A673 (cell line): ENCODE results near the gene IFT74. TPM values are rescaled to one million over a fixed set of nuclear protein-coding genes. Genes with fewer than 3 reads are reported as not detected.

Experiments
- BruUV-seq: library from RNA; stranded (reverse); fragments of 400-500 nt; replicated peaks from 2 replicates; lab custom pipeline; 2021; lab: Mats Ljungman, UMichigan
- CTCF ChIA-PET: fragments of 300-600 bp; sonication (Branson Sonifier 250); formaldehyde crosslinking; loops from one replicate; lab custom pipeline; 2022; ENCODE audit warnings: antibody characterized with exemption; lab: Charles Lee
- POLR2A ChIA-PET: fragments of 300-600 bp; sonication (Branson Sonifier 250); formaldehyde crosslinking; loops from one replicate; lab custom pipeline; 2022; ENCODE audit warnings: antibody characterized with exemption; ENCODE audit not compliant: low non-redundant PET; lab: Charles Lee
- DNase-seq: peaks from one replicate; pipeline ENCODE4 v3.0.0-alpha.2; 2015; ENCODE audit warnings: low spot score
- H3K27ac ChIP-seq: fragments of 200-600 bp; sonication (generic); 2 replicates; pipeline ENCODE4 v1.5.1; 2016; ENCODE audit warnings: mixed run types, low read depth, mild to moderate bottlenecking, mixed read lengths, antibody characterized with exemption, low read length; ENCODE audit not compliant: poor library complexity, severe bottlenecking
- H3K27me3 ChIP-seq: fragments of 200-600 bp; sonication (generic); replicated peaks from 2 replicates; pipeline ENCODE4 v1.6.1; 2017; ENCODE audit warnings: mixed run types, low read depth, mild to moderate bottlenecking, mixed read lengths, antibody characterized with exemption, low read length; ENCODE audit not compliant: insufficient read depth, poor library complexity
- H3K36me3 ChIP-seq: fragments of 200-600 bp; sonication (generic); 2 replicates; pipeline ENCODE4 v1.6.1; 2016; ENCODE audit warnings: mixed run types, mild to moderate bottlenecking, mixed read lengths, antibody characterized with exemption, low read length; ENCODE audit not compliant: insufficient read depth, poor library complexity, severe bottlenecking
- H3K4me1 ChIP-seq: fragments of 200-600 bp; sonication (generic); 2 replicates; pipeline ENCODE4 v1.6.1; 2017; ENCODE audit warnings: mixed run types, mild to moderate bottlenecking, mixed read lengths, antibody characterized with exemption, low read length; ENCODE audit not compliant: insufficient read depth, poor library complexity, severe bottlenecking
- H3K4me3 ChIP-seq: fragments of 200-600 bp; sonication (generic); 2 replicates; pipeline ENCODE4 v1.5.1; 2016; ENCODE audit warnings: low read depth, mixed run types, mild to moderate bottlenecking, mixed read lengths, low read length; ENCODE audit not compliant: poor library complexity, severe bottlenecking
- H3K9me3 ChIP-seq: fragments of 200-600 bp; sonication (generic); 2 replicates; pipeline ENCODE4 v1.6.1; 2016; ENCODE audit warnings: mixed run types, low read depth, mild to moderate bottlenecking, mixed read lengths, antibody characterized with exemption, low read length; ENCODE audit not compliant: poor library complexity, severe bottlenecking
- EZH2 ChIP-seq: fragments of 200-600 bp; sonication (generic); IDR thresholded peaks from 2 replicates; pipeline ENCODE4 v1.6.1; 2017; ENCODE audit warnings: borderline replicate concordance, low read depth, mild to moderate bottlenecking, mixed read lengths, antibody characterized with exemption, low read length; ENCODE audit not compliant: poor library complexity, severe bottlenecking
- intact Hi-C: fragments of 100-400 bp; cut with micrococcal nuclease; formaldehyde crosslinking; loops from one replicate; pipeline ENCODE4 v1.10.0; 2022; ENCODE audit not compliant: unreplicated experiment
- total RNA-seq: library from RNA; stranded (reverse); gene quantifications from 2 replicates; pipeline ENCODE4 v1.2.3, GENCODE V29; 2021
- TF ChIP-seq, protein P1 (sequence below): fragments of 300-800, 200-600 bp; sonication (generic); conservative IDR thresholded peaks from 2 replicates; pipeline ENCODE4 v1.5.1; 2017; ENCODE audit warnings: low read depth, mild to moderate bottlenecking, antibody characterized with exemption, low read length, moderate library complexity, mixed read lengths

The IFT74 gene
- total RNA-seq, 1 experiment from 2014 or later = 9.3 TPM

DNA sequence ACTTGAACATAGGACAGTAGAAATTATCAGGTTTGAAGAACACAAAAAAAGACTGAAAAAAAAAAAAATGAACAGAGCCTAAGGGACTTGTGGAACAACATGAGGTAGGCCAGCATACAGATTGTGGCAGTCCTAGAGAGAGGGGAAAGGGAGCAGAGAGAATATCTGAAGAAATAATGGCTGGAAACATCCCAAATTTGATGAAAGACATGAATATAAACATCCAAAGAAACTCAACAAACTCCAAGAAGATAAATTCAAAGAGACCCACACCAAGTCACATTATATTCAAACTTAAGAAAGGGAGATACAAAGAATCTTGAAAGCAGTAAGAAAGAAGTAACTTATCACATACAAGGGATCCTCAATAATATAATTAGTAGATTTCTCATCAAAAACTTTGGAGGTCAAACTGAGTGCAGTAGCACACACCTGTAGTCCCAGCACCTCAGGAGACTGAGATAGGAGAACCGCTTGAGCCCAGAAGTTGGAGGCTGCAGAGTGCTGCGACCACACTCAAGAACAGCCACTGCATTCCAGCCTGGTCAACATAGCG, 18.3 kb upstream of the IFT74 start:
- no peak for DNase-seq
- no peak overlapping the region for H3K4me3 ChIP-seq
- H3K27me3 ChIP-seq = no peaks in the 10 kb centered on the region
- H3K27ac ChIP-seq = no peak overlapping the region
- peaks cover 3% of the 10 kb centered on the region for H3K36me3 ChIP-seq
- TF ChIP-seq, protein P1, sequence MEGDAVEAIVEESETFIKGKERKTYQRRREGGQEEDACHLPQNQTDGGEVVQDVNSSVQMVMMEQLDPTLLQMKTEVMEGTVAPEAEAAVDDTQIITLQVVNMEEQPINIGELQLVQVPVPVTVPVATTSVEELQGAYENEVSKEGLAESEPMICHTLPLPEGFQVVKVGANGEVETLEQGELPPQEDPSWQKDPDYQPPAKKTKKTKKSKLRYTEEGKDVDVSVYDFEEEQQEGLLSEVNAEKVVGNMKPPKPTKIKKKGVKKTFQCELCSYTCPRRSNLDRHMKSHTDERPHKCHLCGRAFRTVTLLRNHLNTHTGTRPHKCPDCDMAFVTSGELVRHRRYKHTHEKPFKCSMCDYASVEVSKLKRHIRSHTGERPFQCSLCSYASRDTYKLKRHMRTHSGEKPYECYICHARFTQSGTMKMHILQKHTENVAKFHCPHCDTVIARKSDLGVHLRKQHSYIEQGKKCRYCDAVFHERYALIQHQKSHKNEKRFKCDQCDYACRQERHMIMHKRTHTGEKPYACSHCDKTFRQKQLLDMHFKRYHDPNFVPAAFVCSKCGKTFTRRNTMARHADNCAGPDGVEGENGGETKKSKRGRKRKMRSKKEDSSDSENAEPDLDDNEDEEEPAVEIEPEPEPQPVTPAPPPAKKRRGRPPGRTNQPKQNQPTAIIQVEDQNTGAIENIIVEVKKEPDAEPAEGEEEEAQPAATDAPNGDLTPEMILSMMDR = no peak
- TF ChIP-seq EZH2 = no peak
- intact Hi-C loops = no loop called here
- CTCF ChIA-PET = no interaction called here
- POLR2A ChIA-PET = no interaction called here
- no TSS peak for BruUV-seq
- H3K4me1 ChIP-seq = peaks cover 11% of the 10 kb centered on the region
- peaks cover 12% of the 10 kb centered on the region for H3K9me3 ChIP-seq

DNA sequence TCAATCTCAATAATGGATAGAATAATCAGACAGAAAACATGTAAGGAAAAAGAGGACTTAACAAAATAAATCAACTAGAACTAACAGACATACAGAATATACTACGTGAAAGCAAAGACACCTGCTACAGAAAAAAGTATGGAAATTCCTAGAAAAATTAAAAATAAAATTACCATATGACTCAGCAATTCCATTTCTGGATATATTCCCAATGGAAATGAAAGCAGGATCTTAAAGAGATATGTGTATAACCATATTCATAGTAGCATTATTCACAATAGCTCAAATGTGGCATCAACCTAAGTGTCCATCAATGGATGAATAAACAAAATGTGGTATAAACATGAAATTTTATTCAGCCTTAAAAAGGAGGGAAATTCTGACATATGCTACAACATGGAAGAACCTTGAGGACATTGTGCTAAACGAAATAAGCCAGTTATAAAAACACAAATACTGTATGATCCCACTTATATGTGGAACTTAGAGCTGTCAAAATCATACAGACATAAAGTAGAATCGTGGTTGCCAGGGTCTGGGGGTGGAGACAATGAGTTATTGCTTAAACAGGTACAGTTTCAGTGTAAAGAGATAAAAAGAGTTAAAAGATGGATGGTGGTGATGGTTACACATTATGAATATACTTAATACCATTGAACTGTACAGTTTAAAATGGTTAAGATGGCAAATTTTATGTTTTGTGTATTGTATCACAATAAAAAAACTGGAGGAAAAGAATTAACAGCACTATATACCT, 16.1 kb upstream of the IFT74 start:
- DNase-seq = no peak
- no peak overlapping the region for H3K27ac ChIP-seq
- ChIA-PET CTCF (no interaction called here), POLR2A (no interaction called here)
- BruUV-seq = no TSS peak
- no peak overlapping the region for H3K4me3 ChIP-seq
- H3K4me1 ChIP-seq = peaks cover 11% of the 10 kb centered on the region
- no peak for TF ChIP-seq EZH2
- TF ChIP-seq, protein P1 = no peak
- H3K27me3 ChIP-seq = no peaks in the 10 kb centered on the region
- peaks cover 12% of the 10 kb centered on the region for H3K9me3 ChIP-seq
- peaks cover 3% of the 10 kb centered on the region for H3K36me3 ChIP-seq
- intact Hi-C loops = no loop called here

DNA sequence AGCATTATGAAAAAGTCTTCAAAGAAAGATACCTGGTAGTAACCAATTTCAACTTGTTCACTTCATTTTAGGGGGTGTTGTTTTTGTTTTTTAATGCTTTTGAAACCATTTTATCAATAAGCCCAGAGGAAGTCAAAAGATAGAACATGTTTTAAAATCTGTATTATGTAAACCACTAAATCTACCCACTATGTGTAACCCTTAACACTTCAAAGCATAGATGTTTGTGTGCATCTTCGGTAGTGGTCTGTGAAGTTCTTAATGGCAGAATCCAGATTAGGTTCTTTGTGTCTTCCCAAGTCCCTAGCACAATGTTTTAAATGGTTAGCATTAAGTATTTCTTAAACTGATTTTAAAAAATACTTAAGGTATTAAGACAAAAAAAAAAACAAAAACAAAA, 15.4 kb upstream of the IFT74 start:
- H3K4me3 ChIP-seq = no peak overlapping the region
- no peak for DNase-seq
- no peak overlapping the region for H3K27ac ChIP-seq
- no peaks in the 10 kb centered on the region for H3K27me3 ChIP-seq
- no peak for TF ChIP-seq EZH2
- TF ChIP-seq, protein P1 = no peak
- peaks cover 11% of the 10 kb centered on the region for H3K4me1 ChIP-seq
- intact Hi-C loops = no loop called here
- H3K9me3 ChIP-seq = peaks cover 12% of the 10 kb centered on the region
- POLR2A ChIA-PET = no interaction called here
- no TSS peak for BruUV-seq
- CTCF ChIA-PET = no interaction called here
- H3K36me3 ChIP-seq = peaks cover 3% of the 10 kb centered on the region
